Mesendoderm (in vitro differentiated cells): ENCODE results near the gene TNRC6B.

Source experiments
- DNase-seq: peaks from one replicate; pipeline ENCODE4 v3.0.0; 2013
- H2AK5ac ChIP-seq: 2 replicates; pipeline ENCODE4 v1.6.1; 2013; ENCODE audit warnings: low read length, inconsistent platforms
- H2BK120ac ChIP-seq: 2 replicates; pipeline ENCODE4 v1.6.1; 2013; ENCODE audit warnings: low read depth, mild to moderate bottlenecking, low read length, moderate library complexity, mixed read lengths
- H2BK15ac ChIP-seq: replicated peaks from 2 replicates; pipeline ENCODE4 v1.6.1; 2013; ENCODE audit warnings: low read depth, mild to moderate bottlenecking, moderate library complexity
- H2BK5ac ChIP-seq: 2 replicates; pipeline ENCODE4 v1.6.1; 2013; ENCODE audit warnings: low read length, inconsistent platforms
- H3K18ac ChIP-seq: 2 replicates; pipeline ENCODE4 v1.6.1; 2013; ENCODE audit warnings: mild to moderate bottlenecking, low read length, mixed read lengths
- H3K23ac ChIP-seq: one replicate; pipeline ENCODE4 v1.6.1; 2013; ENCODE audit warnings: low read length
- H3K27ac ChIP-seq: 2 replicates; pipeline ENCODE4 v1.5.1; 2013; ENCODE audit warnings: low read depth, mild to moderate bottlenecking, inconsistent platforms, low read length, moderate library complexity
- H3K27me3 ChIP-seq: 2 replicates; pipeline ENCODE4 v1.6.1; 2013; ENCODE audit warnings: low read length, control low read depth, mild to moderate bottlenecking, inconsistent platforms; ENCODE audit not compliant: insufficient read depth, poor library complexity
- H3K36me3 ChIP-seq: 2 replicates; pipeline ENCODE4 v1.6.1; 2013; ENCODE audit warnings: low read length, inconsistent platforms; ENCODE audit not compliant: control insufficient read depth, insufficient read depth
- H3K4ac ChIP-seq: one replicate; pipeline ENCODE4 v1.6.1; 2013; ENCODE audit warnings: low read depth, mild to moderate bottlenecking, low read length, moderate library complexity
- H3K4me1 ChIP-seq: 2 replicates; pipeline ENCODE4 v1.6.1; 2013; ENCODE audit warnings: low read depth, low read length, inconsistent platforms; ENCODE audit not compliant: control insufficient read depth
- H3K4me2 ChIP-seq: 2 replicates; pipeline ENCODE4 v1.6.1; 2013; ENCODE audit warnings: low read length
- H3K4me3 ChIP-seq: 2 replicates; pipeline ENCODE4 v1.5.1; 2013; ENCODE audit warnings: mild to moderate bottlenecking, low read length
- H3K56ac ChIP-seq: one replicate; pipeline ENCODE4 v1.6.1; 2013; ENCODE audit warnings: low read length
- H3K79me1 ChIP-seq: 2 replicates; pipeline ENCODE4 v1.6.1; 2013; ENCODE audit warnings: low read length, inconsistent platforms
- H3K79me2 ChIP-seq: 2 replicates; pipeline ENCODE4 v1.6.1; 2013; ENCODE audit warnings: mild to moderate bottlenecking, low read length; ENCODE audit not compliant: control insufficient read depth, insufficient read depth
- H3K9ac ChIP-seq: 2 replicates; pipeline ENCODE4 v1.6.1; 2013; ENCODE audit warnings: low read length, inconsistent platforms
- H4K5ac ChIP-seq: one replicate; pipeline ENCODE4 v1.6.1; 2013; ENCODE audit warnings: low read length
- H4K8ac ChIP-seq: one replicate; pipeline ENCODE4 v1.6.1; 2013; ENCODE audit warnings: low read depth, mild to moderate bottlenecking, control low read depth, low read length, moderate library complexity
- WGBS: extraction: QIAGEN DNeasy Blood & Tissue Kit; methylation state at CpG from one replicate; pipeline ENCODE4 v1.1.7; 2013; ENCODE audit warnings: low lambda C conversion rate, missing lambda C conversion rate; ENCODE audit not compliant: insufficient coverage; ENCODE audit errors: extremely low coverage; 5-methylcytosine and 5-hydroxymethylcytosine counted together

The TNRC6B gene

DNA sequence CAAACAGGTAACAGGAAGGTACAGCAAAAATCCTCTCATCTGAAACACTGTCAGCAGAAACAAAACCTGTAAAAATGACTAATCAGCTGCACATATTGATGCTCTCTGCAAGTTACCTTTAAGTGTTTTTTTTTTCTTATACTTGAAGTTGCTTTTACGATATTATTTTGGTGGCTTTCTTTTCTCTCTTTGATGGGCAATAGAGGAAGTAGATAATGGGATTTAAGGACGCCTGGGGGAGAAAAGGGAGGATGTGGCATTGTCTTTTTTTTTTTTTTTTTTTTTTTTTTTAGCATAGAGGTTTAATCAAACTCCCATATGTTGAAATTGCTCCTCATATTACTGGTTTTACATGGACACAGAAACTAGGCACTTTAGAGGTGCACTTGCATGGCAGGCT is 157.2 kb downstream of the TNRC6B start:
- H3K4me1 ChIP-seq: peaks cover 8% of the 10 kb centered on the region
- H3K18ac ChIP-seq: no peak overlapping the region
- H3K4me3 ChIP-seq: no peak overlapping the region
- no peaks in the 10 kb centered on the region for H3K79me2 ChIP-seq
- WGBS: no CpG with 5 or more reads among the region's 2 CpGs
- DNase-seq: peak; percentile 20
- no peak overlapping the region for H2BK15ac ChIP-seq
- H3K23ac ChIP-seq: no peak overlapping the region
- no peak overlapping the region for H2BK5ac ChIP-seq
- no peak overlapping the region for H3K9ac ChIP-seq
- no peaks in the 10 kb centered on the region for H3K27me3 ChIP-seq
- no peaks in the 10 kb centered on the region for H3K79me1 ChIP-seq
- H3K27ac ChIP-seq: no peak overlapping the region
- H2BK120ac ChIP-seq: no peak overlapping the region
- peak overlapping the region; percentile 18 for H3K56ac ChIP-seq
- H4K8ac ChIP-seq: no peak overlapping the region
- H4K5ac ChIP-seq: no peak overlapping the region
- H2AK5ac ChIP-seq: no peak overlapping the region
- H3K4ac ChIP-seq: no peak overlapping the region
- no peaks in the 10 kb centered on the region for H3K36me3 ChIP-seq
- no peak overlapping the region for H3K4me2 ChIP-seq

DNA sequence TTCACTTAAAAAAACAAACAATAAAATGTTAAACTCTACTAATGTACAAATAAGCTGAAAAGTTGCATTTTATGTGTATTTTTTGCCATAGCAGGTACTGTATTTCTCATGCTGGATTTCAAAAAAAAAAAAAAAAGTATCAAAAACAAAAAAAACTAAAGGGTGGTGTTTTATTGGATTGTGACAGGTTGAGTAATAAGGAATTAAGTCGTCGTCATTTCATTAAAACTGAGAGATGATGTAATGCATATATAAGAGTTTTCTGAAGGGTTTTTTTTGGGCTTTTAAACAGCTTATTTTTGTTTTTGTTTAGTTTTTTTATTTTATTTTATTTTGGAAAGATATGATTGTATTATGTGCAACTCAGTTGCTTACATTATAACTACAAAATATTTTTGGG is 157.6 kb downstream of the TNRC6B start:
- Histone ChIP-seq H2BK15ac (no peak overlapping the region), H3K79me1 (no peaks in the 10 kb centered on the region), H2BK5ac (no peak overlapping the region), H2BK120ac (no peak overlapping the region), H3K23ac (no peak overlapping the region), H3K36me3 (no peaks in the 10 kb centered on the region), H4K8ac (no peak overlapping the region), H3K56ac (no peak overlapping the region), H2AK5ac (no peak overlapping the region), H3K79me2 (no peaks in the 10 kb centered on the region), H3K9ac (no peak overlapping the region), H3K4me3 (no peak overlapping the region), H4K5ac (no peak overlapping the region), H3K18ac (no peak overlapping the region), H3K27ac (no peak overlapping the region), H3K4me1 (peaks cover 8% of the 10 kb centered on the region), H3K4me2 (no peak overlapping the region), H3K27me3 (no peaks in the 10 kb centered on the region), H3K4ac (no peak overlapping the region)
- WGBS: 100% methylated on average over 2 of the region's 2 CpGs
- no peak for DNase-seq

DNA sequence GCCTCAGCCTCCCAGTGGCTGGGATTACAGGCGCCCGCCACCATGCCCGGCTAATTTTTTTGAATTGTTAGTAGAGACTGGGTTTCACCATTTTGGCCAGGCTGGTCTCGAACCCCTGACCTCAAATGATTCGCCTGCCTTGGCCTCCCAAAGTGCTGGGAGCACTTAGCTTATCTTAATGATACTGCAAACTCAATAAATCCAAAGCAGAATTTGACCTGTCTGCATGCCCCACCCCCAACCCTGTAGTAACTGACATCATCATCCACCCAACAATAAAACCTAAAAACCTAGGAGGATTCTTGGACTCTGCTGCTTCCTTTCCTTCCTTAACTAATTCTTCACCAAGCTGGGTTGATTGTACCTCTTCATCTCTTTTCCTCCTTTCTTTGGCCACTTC is 162.3 kb downstream of the TNRC6B start:
- H2BK120ac ChIP-seq: no peak overlapping the region
- H3K79me2 ChIP-seq: no peaks in the 10 kb centered on the region
- no peak overlapping the region for H3K18ac ChIP-seq
- no CpG with 5 or more reads among the region's 5 CpGs for WGBS
- H2AK5ac ChIP-seq: no peak overlapping the region
- no peak overlapping the region for H3K23ac ChIP-seq
- H3K4me2 ChIP-seq: no peak overlapping the region
- no peak overlapping the region for H2BK5ac ChIP-seq
- no peak overlapping the region for H3K27ac ChIP-seq
- no peak overlapping the region for H3K9ac ChIP-seq
- no peaks in the 10 kb centered on the region for H3K79me1 ChIP-seq
- no peak for DNase-seq
- no peaks in the 10 kb centered on the region for H3K27me3 ChIP-seq
- H4K5ac ChIP-seq: no peak overlapping the region
- H3K4me3 ChIP-seq: no peak overlapping the region
- H3K36me3 ChIP-seq: no peaks in the 10 kb centered on the region
- H3K56ac ChIP-seq: no peak overlapping the region
- H3K4me1 ChIP-seq: no peaks in the 10 kb centered on the region
- no peak overlapping the region for H4K8ac ChIP-seq
- no peak overlapping the region for H3K4ac ChIP-seq
- H2BK15ac ChIP-seq: no peak overlapping the region

DNA sequence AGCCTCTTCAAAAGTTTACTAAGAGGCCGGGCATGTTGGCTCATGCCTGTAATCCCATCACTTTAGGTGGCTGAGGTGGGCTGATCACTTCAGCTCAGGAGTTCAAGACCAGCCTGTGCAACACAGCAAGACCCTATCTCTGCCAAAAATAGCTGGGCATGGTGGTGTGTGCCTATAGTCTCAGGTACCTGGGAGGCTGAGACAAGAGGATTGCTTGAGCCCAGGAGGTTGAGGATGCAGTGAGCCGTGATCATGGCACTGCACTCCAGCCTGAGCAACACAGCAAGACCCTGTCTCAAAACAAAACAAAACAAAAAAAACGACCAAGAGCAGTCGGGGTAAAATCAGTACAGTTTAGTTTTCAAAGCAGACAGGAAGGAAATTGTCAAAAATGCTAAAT is 163.9 kb downstream of the TNRC6B start:
- Histone ChIP-seq H3K79me1 (no peaks in the 10 kb centered on the region), H3K27ac (no peak overlapping the region), H3K4me3 (no peak overlapping the region), H3K79me2 (no peaks in the 10 kb centered on the region), H3K9ac (no peak overlapping the region), H3K27me3 (no peaks in the 10 kb centered on the region), H3K4ac (no peak overlapping the region), H3K4me1 (no peaks in the 10 kb centered on the region), H2BK5ac (no peak overlapping the region), H3K23ac (no peak overlapping the region), H4K8ac (no peak overlapping the region), H3K56ac (no peak overlapping the region), H4K5ac (no peak overlapping the region), H2BK15ac (no peak overlapping the region), H3K36me3 (no peaks in the 10 kb centered on the region), H2BK120ac (no peak overlapping the region), H3K18ac (no peak overlapping the region), H3K4me2 (no peak overlapping the region), H2AK5ac (no peak overlapping the region)
- WGBS: no CpG with 5 or more reads among the region's 4 CpGs
- no peak for DNase-seq

DNA sequence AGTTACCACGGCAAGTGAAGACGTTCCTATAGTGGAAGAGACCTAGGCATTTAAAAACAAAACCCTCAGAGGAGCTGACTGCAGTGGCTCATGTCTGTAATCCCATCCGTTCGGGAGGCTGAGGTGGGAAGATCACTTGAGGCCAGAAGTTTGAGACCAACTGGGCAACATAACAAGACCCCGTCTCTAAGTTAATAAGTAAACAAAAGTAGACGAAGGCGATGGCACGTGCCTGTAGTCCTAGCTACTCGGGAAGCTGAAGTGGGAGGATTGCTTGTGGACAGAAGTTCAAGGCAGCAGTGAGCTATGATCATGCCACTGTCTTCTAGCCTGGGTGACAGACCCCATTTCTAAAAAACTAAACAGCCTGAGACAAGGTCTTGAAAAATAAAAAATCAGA is 164.8 kb downstream of the TNRC6B start:
- Histone ChIP-seq H4K8ac (no peak overlapping the region), H2BK120ac (no peak overlapping the region), H3K4ac (no peak overlapping the region), H4K5ac (no peak overlapping the region), H3K4me2 (no peak overlapping the region), H2BK15ac (no peak overlapping the region), H3K18ac (no peak overlapping the region), H3K9ac (no peak overlapping the region), H3K79me2 (peaks cover 9% of the 10 kb centered on the region), H3K36me3 (no peaks in the 10 kb centered on the region), H2BK5ac (no peak overlapping the region), H3K27me3 (no peaks in the 10 kb centered on the region), H3K27ac (no peak overlapping the region), H3K4me1 (no peaks in the 10 kb centered on the region), H2AK5ac (no peak overlapping the region), H3K4me3 (no peak overlapping the region), H3K79me1 (no peaks in the 10 kb centered on the region), H3K56ac (no peak overlapping the region), H3K23ac (no peak overlapping the region)
- no peak for DNase-seq
- WGBS: no CpG with 5 or more reads among the region's 9 CpGs

DNA sequence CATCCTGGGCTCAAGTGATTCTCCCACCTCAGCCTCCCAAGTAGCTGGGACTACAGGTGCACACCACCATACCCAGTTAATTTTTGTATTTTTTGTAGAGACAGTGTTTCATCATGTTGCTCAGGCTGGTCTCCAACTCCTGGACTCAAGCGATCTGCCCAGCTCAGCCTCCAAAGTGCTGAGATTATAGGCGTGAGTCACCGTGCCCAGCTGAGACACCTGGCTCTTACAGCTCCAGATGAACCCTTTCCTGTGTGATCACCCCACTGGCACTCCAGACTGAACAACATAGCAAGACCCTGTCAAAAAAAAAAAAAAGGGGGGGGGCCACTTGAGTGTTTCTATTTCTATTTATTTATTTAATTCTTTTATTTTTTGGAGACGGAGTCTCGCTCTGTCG is 167.5 kb downstream of the TNRC6B start:
- Histone ChIP-seq H2AK5ac (no peak overlapping the region), H3K27me3 (no peaks in the 10 kb centered on the region), H3K79me1 (peaks cover 3% of the 10 kb centered on the region), H3K36me3 (peaks cover 2% of the 10 kb centered on the region), H3K9ac (no peak overlapping the region), H3K4me1 (no peaks in the 10 kb centered on the region), H3K23ac (no peak overlapping the region), H3K4ac (no peak overlapping the region), H2BK15ac (no peak overlapping the region), H3K27ac (no peak overlapping the region), H3K18ac (no peak overlapping the region), H3K4me3 (no peak overlapping the region), H2BK5ac (no peak overlapping the region), H4K8ac (no peak overlapping the region), H3K4me2 (no peak overlapping the region), H2BK120ac (no peak overlapping the region), H3K79me2 (peaks cover 25% of the 10 kb centered on the region), H3K56ac (no peak overlapping the region), H4K5ac (no peak overlapping the region)
- WGBS: no CpG with 5 or more reads among the region's 6 CpGs
- no peak for DNase-seq
